HG02759 (cell line): ENCODE results near the gene NTM.

ENCODE experiments used
- ATAC-seq: cut with Tn5 transposase; IDR thresholded peaks from one replicate; pipeline ENCODE4 v1.9.1; 2021; ENCODE audit warnings: mild to moderate bottlenecking, moderate library complexity; ENCODE audit not compliant: unreplicated experiment

The NTM gene

GRCh38 chr11:132115454-132115853, 745.0 kb downstream of the NTM start:
- no peak for ATAC-seq

- no peak for ATAC-seq
Measured at GRCh38 chr11:132116516-132116915, 746.1 kb downstream of the NTM start.

GRCh38 chr11:132118661-132119060, 748.2 kb downstream of the NTM start:
- ATAC-seq, result no peak

GRCh38 chr11:132119573-132119972, 749.2 kb downstream of the NTM start:
- ATAC-seq, result no peak

GRCh38 chr11:132122735-132123134, 752.3 kb downstream of the NTM start:
- no peak for ATAC-seq

- no peak for ATAC-seq
Measured at GRCh38 chr11:132123449-132123848, 753.0 kb downstream of the NTM start.

- no peak for ATAC-seq
Measured at GRCh38 chr11:132123854-132124835, 753.7 kb downstream of the NTM start.

GRCh38 chr11:132125988-132126871, 755.8 kb downstream of the NTM start:
- ATAC-seq, result no peak

GRCh38 chr11:132126973-132127899, 756.8 kb downstream of the NTM start:
- no peak for ATAC-seq

GRCh38 chr11:132127900-132128288, 757.5 kb downstream of the NTM start:
- ATAC-seq, result no peak

- no peak for ATAC-seq
Measured at GRCh38 chr11:132131047-132131446, 760.6 kb downstream of the NTM start.

GRCh38 chr11:132131961-132132360, 761.5 kb downstream of the NTM start:
- no peak for ATAC-seq

- ATAC-seq, result no peak
Measured at GRCh38 chr11:132134322-132134721, 763.9 kb downstream of the NTM start.

GRCh38 chr11:132137289-132137980, 767.0 kb downstream of the NTM start:
- ATAC-seq, result no peak

- ATAC-seq, result no peak
Measured at GRCh38 chr11:132137981-132138313, 767.5 kb downstream of the NTM start.

GRCh38 chr11:132139181-132139580, 768.8 kb downstream of the NTM start:
- ATAC-seq, result no peak

- ATAC-seq, result no peak
Measured at GRCh38 chr11:132140056-132140455, 769.6 kb downstream of the NTM start.

GRCh38 chr11:132142121-132142520, 771.7 kb downstream of the NTM start:
- ATAC-seq, result no peak

GRCh38 chr11:132142554-132142953, 772.1 kb downstream of the NTM start:
- ATAC-seq, result no peak

- ATAC-seq, result no peak
Measured at GRCh38 chr11:132147464-132147863, 777.0 kb downstream of the NTM start.
